A549 treated with AZD9567 at 1 μM for 4 hours (cell line): ENCODE results near the gene KRT4. TPM values are rescaled to one million over a fixed set of nuclear protein-coding genes. Genes with fewer than 3 reads are reported as not detected.

Experiments used
- total RNA-seq: library from RNA; stranded (reverse); fragments of 200-300 nt; extraction: Qiagen RNA extraction; gene quantifications from 5 replicates; pipeline ENCODE4 v1.2.3, GENCODE V29; 2022; ENCODE audit not compliant: insufficient read depth

KRT4 gene
- 2.2 to 5.4 TPM (median 3.3 TPM) in 5 replicates for total RNA-seq

GRCh38 chr12:52813885-52814709 lies at the start of gene KRT4:
Gene KRT4 (minus strand): TSS chr12:52814116. CDS start chr12:52814058, 58 bp downstream.

GRCh38 chr12:52848661-52849255 lies 34.8 kb upstream of the KRT4 start, which contains the start of gene KRT78:
Gene KRT78 (minus strand): TSS chr12:52848994. CDS start chr12:52848930, 64 bp downstream.

GRCh38 chr12:52833922-52834726 lies 20.2 kb upstream of the KRT4 start, which contains the start of gene KRT79:
Gene KRT79 (minus strand): TSS chr12:52834311. CDS start chr12:52834260, 51 bp downstream.

GRCh38 chr12:52795694-52796428 lies 18.1 kb downstream of the KRT4 start, which contains the start of gene KRT3:
Gene KRT3 (minus strand): TSS chr12:52796117. CDS start chr12:52796042, 75 bp downstream.

GRCh38 chr12:52776913-52777395 lies 37.0 kb downstream of the KRT4 start, which contains the start of gene KRT76:
Gene KRT76 (minus strand): TSS chr12:52777345. CDS start chr12:52777291, 54 bp downstream.

Other genes with a start within 250 kb of the KRT4 start
- not detected in 5 replicates for gene KRT74, start 240.3 kb downstream of the KRT4 start, total RNA-seq
- gene KRT72, start 212.7 kb downstream of the KRT4 start, total RNA-seq: not detected in 5 replicates
- not detected in 5 replicates for gene KRT73, start 195.6 kb downstream of the KRT4 start, total RNA-seq
- gene KRT2, start 161.9 kb downstream of the KRT4 start, total RNA-seq: not detected in 5 replicates
- gene KRT1, start 133.7 kb downstream of the KRT4 start, total RNA-seq: 0.03 TPM in 1 of 5 replicates, not detected in the others
- gene KRT77, start 110.6 kb downstream of the KRT4 start, total RNA-seq: not detected in 5 replicates
- not detected in 5 replicates for gene KRT76, start 36.8 kb downstream of the KRT4 start, total RNA-seq
- gene KRT3, start 18.0 kb downstream of the KRT4 start, total RNA-seq: 0.05 to 0.08 TPM (median 0.08 TPM) in 3 of 5 replicates, not detected in the others
- 0.03 to 0.12 TPM in 2 of 5 replicates, not detected in the others for gene KRT79, start 20.2 kb upstream of the KRT4 start, total RNA-seq
- gene KRT78, start 34.9 kb upstream of the KRT4 start, total RNA-seq: 0.06 to 0.10 TPM (median 0.07 TPM) in 3 of 5 replicates, not detected in the others
- gene KRT8, start 91.0 kb upstream of the KRT4 start, total RNA-seq: 3,881 to 5,092 TPM (median 4,868 TPM) in 5 replicates
- 2,648 to 3,325 TPM (median 3,183 TPM) in 5 replicates for gene KRT18, start 135.0 kb upstream of the KRT4 start, total RNA-seq
- 223 to 321 TPM (median 255 TPM) in 5 replicates for gene EIF4B, start 192.3 kb upstream of the KRT4 start, total RNA-seq
- gene TNS2, start 235.9 kb upstream of the KRT4 start, total RNA-seq: 18.5 to 49.7 TPM (median 42.3 TPM) in 5 replicates